HG02623 (cell line): ENCODE data around the gene MSI2.

Experiments
- ATAC-seq: cut with Tn5 transposase; IDR thresholded peaks from one replicate; pipeline ENCODE4 v1.9.1; 2021; ENCODE audit warnings: moderate library complexity; ENCODE audit not compliant: unreplicated experiment

MSI2 gene

GRCh38 chr17:57313097-57313835 is 56.9 kb downstream of the MSI2 start:
- no peak for ATAC-seq

DNA sequence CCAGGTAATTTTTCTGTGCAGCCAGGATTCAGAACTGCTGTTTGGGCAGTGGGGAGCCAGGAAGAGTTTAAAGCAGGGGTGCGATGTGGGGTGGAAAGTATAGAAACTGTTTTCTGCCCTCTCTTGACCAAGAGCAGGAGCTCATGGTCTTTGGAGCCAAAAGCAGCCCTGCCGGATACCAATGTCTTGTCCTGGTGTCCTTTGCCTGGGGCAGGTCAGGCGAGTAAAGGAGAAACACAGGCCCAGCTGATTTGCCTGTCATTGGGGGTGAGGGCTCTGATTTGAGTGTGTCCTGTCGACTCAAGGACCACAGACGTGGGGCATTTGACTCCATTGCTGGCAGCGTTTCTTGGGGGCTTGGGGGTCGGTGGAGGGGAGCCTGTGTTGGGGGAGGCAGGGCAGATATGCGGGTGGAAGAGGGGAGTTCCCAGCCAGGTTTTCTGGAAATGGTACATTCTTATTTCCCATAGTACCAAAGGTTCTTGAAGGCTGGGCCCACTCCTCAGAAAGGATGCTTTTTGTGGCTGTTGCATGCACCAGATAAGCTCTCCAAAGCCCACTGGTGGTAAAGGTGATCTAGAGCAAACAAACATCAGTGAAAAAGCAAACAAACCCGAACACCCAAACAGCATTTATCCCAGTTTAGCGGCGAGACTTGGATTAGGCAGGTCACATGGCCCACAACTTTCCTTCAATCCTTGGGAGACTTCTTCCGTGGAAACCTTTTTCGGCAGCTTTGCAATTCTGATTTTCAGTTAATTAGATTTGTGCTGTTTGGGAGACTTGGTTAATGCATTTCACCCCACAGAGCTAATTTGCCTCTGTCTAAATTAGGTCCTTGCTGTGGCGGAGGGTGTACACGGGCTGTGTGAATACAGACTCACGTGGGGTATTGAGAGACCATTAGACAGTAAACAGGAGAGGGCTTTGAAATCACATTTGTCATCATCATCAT is 59.0 kb downstream of the MSI2 start:
- no peak for ATAC-seq

GRCh38 chr17:57316361-57316760 is 60.0 kb downstream of the MSI2 start:
- ATAC-seq = no peak

DNA sequence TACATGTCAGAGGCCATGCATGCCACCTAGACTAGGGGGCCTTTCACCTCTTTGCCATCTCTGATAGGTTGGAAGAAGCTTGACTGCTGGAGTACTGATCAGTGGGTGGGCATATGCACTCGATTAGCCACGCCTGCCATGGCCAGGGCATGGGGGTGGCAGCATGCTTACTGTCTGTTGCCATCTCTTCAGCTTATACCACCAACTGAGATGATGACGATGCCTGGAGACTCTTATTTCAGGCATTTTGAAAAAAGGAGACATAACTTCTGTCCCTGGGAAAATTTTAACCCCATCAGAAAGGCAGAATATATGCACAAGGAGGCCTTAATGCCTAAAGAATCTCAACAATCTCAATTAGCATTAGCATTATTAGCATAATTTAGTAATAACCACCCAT is 60.8 kb downstream of the MSI2 start:
- ATAC-seq = no peak

DNA sequence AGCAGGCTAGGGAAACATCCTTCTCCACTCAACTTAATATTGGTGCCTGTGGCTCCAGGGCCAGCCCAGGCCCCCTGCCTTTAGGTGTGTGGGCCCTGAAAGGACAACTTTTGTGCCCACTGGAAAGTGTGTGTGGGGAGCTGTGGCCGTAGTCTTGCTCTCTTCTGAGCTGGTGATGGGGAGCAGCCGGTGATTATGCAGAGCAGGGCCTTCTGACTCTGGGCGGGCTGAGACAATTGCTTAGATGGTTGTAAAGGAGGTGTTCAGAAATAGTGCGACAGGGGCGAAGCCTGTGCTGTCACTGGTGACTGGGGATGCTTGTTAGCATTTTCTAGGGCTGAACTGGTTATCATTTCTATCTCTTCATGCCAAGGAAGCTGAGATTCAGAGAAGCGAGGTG is 62.6 kb downstream of the MSI2 start:
- ATAC-seq = no peak

- ATAC-seq = no peak
Observed at GRCh38 chr17:57319806-57320205, 63.5 kb downstream of the MSI2 start.

DNA sequence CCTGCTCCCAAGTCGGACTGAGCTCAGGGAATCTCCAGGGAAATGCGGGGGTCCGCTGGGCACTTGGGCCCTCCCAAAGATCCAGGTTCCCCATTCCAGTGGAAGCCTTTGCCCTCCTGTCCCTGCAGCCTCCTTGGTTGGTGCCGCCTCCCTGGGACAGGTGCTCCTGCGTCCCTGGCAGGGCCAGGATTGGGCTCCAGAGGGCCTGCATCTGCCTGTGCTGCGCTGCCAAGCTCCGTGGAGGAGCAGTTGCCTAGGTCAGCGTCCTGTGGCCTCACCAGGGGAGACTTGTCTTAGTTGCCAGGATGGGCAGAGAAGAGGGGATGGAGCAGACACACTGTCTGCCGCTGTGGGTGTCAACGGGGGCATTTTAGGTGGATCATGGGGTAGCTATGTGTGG is 67.1 kb downstream of the MSI2 start:
- ATAC-seq = no peak

DNA sequence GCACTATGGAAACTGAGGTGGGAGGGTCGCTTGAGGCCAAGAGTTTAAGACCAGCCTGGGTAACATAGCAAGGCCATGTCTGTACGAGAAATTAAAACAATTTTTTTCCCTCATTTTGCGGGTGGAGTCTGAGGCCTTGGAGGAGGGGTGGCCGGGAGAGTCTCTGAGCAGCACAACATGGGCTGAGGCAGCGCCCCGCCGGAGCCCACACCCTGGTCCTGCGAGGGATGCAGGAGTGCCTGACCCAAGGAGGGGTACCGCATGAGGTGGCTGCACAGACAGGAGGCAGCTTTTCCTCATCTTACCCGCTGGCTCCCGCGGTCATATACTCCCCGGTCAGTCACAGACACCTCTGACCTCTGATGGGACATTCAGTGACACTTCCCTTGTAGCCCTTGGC is 67.7 kb downstream of the MSI2 start:
- no peak for ATAC-seq

GRCh38 chr17:57324631-57325030 is 68.3 kb downstream of the MSI2 start:
- no peak for ATAC-seq

- no peak for ATAC-seq
Observed at GRCh38 chr17:57326336-57326735, 70.0 kb downstream of the MSI2 start.

GRCh38 chr17:57326764-57327163 is 70.4 kb downstream of the MSI2 start:
- no peak for ATAC-seq

GRCh38 chr17:57327176-57327970 is 71.0 kb downstream of the MSI2 start:
- no peak for ATAC-seq

GRCh38 chr17:57328109-57328882 is 72.0 kb downstream of the MSI2 start:
- no peak for ATAC-seq

DNA sequence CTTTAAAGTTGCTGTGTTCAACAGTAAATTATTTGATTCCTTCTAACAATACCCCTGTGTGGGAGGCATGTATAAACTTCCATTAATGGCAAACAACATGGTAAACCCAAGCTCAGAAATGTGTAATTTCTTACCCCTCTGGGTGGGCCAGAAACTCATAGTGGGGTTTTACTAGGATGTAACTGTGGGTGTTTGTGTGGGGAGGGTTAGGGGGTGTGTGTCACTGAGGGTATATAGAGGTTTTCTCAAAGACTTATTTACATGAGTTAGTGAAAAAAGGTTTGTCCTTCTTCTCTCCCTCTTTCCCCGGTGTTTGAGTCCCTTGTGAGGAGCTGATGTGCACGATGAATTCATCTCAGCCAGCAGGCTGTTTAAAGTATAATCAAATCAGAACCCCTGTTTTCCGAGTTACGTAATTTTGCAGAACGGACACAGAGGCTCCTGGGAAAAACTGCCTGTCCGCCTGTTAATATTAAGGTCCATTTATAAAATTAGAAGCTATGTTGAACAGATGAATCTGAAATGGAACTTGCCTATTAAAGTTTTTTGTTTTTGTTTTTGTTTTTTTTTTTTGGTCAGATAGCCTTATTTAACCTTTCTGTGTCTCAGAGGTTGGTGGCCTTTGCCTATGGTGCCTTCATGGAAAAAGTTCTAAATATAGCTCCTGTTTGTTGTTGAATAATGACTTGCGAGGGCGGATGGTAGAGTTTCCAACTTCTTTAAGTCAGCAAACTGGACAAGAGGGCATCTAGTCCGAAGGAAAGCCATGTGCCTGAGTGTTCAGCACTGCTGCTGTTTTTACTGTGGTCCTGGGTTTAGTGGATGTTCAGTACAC is 73.3 kb downstream of the MSI2 start:
- no peak for ATAC-seq

DNA sequence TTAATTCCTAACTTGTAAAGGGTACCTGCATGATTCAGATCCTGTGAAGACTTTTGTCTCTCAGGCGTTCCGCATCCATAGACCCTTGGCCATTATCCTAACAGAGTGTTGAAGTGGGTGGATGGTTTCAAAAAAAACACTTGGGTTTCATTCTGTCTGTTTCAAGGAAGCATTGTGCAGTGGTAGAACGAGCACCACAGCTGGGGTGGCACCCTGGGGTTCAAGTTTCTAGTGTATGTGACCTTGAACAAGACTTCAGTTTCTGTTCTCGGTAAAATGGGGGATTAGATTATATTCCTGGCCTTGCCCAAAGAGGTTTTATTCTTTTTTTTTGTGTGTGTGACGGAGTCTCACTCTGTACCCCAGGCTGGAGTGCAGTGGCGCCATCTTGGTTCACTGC is 74.3 kb downstream of the MSI2 start:
- no peak for ATAC-seq

- no peak for ATAC-seq
Observed at GRCh38 chr17:57331423-57331822, 75.1 kb downstream of the MSI2 start.

DNA sequence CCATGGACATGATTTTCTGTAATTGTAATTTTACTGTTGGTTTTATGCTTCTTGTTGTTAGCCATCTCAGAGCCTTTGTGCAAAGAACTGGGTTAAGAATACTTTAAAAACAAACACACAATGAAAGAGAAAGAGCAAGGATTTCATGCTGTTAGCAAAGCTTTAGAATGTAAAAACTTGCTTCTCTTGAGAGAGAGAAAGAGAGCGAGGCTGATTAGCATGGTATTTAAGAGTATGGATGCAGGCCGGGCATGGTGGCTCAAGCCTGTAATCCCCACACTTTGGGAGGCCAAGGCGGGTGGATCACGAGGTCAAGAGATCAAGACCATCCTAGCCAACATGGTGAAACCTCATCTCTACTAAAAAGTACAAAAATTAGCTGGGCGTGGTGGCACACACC is 76.2 kb downstream of the MSI2 start:
- no peak for ATAC-seq

DNA sequence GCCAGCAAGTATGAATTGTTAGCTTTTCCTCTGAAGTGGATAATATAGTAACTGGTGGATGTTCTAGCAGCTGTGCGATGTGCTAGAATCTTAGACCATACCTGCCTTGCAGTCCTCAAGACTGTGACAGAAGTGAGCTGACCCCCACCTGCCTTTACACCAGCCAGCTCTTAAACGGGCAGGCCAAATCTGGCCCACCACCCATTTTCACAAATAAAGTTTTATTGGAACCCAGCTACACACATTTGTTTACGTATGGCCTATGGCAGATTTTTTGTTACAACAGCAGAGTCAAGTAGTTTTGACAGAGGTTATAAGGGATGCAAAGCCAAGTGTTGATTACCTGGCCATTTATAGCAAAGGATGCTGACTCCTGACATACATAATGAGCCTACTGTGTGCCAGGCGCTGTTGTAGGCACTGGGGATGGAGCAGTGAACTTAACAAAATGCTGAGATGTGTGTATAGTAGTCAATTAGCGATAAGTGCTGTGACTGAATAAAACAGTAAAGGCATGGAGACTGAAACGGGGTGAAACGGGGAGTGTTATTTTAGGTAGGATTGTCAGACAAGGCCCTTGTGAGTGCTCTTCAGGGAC is 79.0 kb downstream of the MSI2 start:
- no peak for ATAC-seq

DNA sequence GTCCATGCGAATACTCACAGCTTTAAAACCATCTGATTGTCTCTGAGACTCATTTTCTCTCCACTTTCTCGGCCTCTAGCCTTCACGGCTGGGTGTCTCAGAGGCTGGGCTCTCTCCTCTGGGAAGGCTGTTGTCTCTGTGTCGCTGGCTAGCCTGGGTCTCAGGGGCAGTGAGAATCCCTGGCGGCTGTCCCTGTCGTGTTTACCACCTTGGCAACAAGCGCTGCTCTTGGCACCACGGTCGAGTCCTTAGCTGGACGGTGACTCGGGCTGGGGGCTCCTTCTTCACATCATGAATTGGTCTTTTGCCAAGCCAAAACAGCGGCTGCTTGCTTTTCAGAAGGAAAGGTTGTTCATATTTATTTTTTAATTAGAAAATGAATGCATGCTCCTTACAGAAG is 81.1 kb downstream of the MSI2 start:
- no peak for ATAC-seq
